Limb (tissue), 2 donors: Measurements from ENCODE around the gene ATP1B1.
"Not testable (repeated sequence)": the region's sequence is repeated elsewhere in the genome, so short reads cannot be mapped to it uniquely, and the experiment has no call there.

Source experiments
- DNase-seq, 2 donors: peaks; one replicate each; pipeline ENCODE4 v3.0.0-alpha.2; 2016; ENCODE audit errors: extremely low spot score in 2 of 2

ATP1B1 gene

DNA sequence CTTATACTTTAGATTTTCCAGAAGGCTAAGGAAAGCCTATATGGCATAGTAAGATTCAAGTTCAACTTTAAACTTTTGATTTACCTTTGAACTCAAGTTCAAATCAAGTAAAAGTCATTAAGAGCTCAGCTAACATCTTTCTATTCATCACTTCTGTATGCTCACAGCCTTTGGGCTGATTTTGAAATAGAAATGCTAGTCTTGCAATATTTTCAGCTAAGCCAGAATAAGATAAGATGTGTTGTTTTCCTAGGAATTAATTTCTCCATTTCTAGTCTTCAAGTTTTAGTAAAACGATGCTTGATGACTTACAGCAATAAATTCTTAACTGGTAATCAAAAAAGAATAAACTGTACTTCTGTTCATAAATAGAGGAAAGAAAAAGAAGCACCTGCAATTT lies 35.6 kb downstream of the ATP1B1 start:
- no peak for DNase-seq

DNA sequence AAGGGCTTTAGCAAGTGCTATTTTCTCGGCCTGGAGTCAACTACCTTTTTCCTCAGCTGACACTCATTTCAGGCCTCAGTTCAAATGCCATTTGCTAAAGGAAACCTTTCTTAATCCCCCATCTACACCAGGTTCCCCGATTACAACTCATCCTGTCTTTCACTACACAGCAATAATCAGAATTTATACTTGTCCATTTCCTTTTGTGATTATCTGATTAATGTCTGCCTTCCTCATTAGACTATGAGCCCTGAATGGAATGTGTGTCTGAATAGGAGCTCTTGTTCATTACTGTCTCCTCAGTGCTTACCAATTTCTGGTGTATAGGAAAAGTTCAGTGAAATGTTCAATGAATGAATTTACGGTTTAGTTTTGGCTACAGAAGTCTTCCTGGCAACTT lies 36.9 kb downstream of the ATP1B1 start:
- no peak for DNase-seq

DNA sequence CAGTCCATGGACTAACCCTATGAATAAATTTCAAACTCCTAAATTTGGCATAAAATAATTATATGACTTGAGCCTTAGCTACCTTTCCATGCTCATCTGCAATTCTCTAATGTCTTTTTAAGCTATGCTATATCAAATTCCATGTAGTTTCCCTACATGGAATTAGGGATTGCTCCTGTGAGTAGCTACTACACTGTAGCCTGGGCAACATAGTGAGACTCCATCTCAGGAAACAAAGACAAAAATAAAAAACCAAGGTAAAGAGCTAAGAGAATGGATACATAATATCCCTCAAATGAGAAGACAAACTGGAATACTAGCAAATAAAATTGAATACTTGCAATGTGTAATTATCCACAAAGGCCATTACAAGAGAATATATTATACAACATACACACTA lies 37.5 kb downstream of the ATP1B1 start:
- no peak for DNase-seq

DNA sequence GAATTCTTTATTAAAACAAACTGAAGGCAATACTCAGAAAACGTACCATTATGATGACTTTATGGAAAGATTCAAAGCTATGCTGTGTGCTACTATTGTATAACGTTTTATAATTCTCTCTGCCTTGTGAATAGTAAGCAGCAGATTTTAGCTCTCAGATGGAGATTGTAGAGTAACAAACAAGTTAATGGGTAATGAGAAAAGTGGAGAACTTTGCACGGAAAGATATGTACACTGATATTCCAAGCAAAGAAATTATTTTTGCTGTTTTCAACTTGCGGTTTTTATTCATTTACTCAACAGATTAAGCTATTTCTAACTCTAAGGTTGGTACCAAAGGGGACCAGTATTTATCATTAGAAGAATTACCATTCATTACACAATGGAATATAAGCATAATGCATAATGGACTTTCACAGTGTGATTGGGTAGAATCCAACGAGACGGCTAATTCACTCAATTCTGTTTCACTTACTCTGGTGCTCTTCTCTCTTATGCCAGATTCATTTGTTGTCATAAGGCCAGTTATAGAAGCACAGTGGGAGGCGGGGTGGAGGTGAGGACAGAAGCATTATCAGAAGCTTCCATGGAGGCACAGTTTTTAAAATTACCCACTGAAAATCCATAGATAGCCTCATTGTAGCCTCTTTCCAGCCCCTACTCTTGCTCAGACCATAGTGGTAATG lies 38.6 kb downstream of the ATP1B1 start:
- DNase-seq, result no peak

DNA sequence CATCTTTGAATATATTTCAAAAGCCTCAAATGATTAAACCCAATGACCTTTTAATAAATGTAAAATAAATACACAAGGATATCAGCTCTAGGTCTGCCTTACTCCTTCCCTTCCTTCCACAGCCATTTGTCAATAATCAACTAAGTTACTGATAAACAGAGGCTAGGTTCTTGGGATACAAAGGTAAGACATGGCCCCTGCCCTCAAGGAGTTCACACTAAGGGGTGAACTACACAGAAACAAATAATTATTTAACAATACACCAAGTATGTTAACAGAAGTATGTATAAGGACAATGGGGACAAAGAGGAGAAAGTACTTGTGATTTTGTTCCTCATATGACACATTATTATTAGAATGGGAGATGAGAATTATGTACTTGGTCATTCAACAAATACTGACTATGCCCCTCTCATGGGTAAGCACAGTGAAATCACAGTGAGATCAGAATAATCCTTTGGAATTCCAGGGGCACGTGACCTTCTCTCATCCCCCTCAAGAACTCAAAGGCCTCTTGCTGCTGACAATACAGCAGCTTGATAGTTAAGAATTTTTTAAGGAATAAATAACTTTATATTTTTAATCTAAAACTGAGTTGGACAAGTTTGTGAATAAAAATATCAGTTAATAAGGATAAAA lies 40.2 kb downstream of the ATP1B1 start:
- no peak for DNase-seq

DNA sequence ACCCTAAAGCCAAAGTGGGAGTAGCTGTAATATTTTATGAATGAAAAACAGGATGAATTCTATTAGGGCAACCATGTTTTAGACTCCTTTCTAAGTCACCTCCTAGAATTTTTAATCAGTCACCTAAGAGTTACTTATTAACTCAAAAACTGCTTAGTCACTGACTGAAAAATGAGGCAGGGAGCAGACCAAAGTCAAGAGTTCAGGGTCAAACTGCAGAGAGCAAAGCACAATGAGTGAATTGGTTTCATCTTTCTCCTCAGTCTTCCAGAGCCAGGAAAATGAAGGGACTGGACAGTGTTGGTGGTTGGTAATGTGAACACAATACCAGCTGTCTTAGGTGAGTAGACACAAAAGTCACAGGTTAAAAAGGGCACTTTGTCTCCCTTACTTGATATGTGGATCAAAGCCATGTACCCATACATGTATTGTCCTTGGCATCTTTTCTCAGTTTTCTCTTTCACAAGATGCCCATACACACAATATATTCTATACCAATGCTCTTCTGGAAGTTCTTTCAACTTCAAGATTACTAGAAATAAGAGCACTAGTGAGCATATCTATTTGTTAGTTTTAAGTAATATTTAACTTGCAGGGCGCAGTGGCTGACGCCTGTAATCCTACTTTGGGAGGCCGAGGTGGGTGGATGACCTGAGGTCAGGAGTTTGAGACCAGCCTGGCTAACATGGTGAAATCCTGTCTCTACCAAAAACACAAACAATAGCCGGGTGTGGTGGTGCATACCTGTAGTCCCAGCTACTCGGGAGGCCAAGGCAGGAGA lies 42.2 kb downstream of the ATP1B1 start:
- DNase-seq, result no peak

DNA sequence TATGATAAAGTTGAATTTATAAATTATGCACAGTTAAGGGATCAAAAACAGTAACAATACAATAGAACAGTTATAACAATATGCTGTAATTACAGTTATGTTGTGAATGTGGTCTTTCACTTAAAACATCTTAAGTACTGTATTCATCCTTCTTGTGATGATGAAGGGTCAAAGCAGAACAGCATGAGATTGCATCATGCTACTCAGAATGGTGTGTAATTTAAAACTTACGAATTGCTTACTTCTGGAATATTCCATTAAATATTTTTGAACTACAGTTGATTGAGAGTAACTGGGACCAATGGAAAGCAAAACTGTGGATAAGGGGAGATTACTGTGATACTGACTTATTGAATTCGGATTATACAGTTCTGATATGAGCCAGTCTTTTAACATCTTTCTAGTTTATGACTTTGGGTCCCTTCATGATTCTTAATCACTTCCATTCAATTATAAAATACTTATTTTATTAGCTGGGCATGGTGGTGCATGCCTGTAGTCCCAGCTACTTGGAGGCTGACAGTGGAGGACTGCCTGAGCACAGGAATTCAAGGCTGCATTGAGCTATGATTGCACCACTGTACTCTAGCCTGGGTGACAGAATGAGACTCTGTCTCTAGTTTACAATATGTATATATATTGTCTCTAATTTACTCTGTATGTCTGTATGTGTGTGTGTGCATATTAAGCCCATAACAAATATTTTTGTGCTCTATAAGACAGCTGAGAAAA lies 43.2 kb downstream of the ATP1B1 start:
- DNase-seq, result no peak

DNA sequence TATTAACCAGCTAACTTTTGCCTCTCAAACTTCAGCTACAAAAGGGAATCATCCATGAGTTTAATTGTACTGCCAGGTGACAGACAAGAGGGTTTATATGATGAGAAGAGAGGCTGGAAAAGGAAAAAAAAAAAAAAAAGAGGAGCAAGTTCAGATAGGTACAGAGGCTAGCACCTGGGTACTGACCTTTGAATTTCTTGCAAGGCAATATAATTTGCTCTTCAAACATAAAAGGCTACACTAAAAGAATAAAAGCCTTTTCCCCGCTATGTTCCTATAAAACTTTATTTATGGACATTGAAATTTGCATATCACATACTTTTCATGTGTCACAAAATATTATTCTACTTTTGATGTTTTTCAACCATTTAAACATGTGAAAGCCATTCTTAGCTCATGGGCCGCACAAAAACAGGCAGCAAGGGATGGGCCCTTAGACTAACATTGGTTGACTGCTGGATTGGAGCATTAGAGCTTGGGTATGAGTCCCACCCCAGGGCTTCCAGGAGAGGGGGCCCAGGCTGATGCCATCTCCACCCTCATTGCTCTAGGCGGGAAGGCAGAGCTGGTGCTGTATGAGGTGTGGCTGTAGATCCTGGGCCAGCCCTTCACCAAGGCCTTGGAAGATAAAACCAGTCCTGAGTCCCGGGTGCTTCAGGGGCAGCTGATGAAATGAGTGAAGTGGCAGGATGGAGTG lies 44.3 kb downstream of the ATP1B1 start:
- DNase-seq, result no peak

DNA sequence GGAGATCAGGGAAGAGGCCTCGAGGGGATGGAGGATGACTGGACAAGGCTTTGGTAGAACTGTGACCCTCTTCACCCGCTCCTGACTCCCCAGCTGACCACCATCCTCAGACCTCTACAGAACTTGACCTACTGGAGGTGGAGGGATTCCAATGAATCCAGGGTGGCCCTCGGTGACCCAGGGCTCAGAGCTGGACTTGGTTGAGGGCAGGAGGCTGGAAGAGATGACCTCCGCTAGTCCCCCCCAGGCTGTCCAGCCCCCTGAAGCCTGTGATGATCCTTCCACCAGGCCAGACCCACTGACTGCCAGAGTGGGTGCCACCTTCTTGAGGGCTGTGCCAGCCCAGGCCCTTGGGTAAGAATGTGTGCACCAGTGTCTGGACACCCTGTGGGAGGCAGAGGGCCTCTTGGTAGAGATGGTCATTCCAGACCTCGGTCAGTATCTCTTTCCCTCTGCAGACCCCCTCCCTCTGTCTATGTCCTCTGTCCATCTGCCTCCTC lies 44.9 kb downstream of the ATP1B1 start:
- DNase-seq, result no peak

DNA sequence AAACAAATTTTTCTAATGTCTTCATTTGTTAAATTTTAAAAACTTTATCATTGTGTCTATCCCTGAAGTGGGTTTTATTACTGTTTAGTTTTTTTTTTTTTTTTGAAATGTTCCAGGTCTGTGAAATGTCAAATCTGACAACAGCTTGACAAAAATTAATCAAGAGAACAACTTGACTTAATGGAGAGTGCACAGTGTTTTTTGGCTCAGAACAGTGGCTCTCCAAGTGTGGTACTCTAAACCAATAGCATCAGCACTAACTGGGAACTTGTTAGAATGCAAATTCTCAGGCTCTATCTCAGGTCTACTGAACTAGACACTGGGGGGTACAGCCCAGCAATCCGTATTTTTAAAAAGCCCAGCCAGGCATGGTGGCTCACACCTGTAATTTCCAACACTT lies 49.2 kb downstream of the ATP1B1 start:
- no peak for DNase-seq

DNA sequence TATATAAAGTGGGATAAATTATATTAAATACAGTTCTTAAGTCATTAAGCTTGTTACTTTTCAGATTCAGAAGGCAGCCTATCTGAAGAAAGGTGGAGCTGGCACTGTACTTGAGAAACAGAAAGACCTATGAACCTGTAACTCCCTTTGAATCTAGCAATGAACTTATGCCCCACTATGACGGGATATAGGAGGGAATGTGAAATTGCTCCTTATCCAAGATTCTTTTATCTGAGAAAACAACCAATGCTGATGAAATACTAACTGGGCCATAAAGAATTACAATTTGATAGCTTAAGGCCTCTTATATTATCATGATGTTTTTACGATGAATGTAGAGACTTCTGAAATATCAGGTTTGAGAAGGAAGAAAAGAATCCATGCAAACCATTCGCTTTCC lies 50.1 kb downstream of the ATP1B1 start:
- DNase-seq, result no peak

DNA sequence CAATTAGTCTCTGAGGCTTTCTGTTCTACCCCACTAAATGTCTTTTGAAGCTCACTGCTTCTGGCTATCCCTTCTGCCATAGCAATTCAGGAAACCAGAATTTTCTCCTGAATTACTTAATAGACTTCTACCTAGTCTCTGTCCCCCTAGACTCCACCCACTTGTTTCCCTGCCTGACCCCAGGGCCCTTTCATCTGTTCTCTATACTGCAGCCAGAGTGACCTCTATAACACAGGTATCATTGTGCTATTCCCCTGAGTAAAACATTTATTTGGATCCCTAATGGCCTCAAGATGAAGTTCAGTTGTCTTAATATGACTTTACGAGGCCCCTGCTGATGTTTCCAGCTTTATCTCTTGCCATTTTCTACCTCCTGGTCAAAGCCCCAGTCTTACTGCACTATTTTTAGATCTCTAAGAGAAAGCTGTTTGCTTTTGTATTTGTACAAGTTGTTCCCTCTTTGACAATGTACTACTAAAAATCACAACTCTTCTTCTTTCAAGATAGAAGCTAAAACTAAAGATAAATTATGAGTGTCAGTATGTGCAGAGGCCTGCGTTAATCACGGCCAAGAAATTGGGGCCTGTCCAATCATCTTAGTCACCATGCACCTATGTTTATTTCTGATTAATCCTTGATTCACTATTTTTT lies 54.5 kb downstream of the ATP1B1 start:
- no peak for DNase-seq

DNA sequence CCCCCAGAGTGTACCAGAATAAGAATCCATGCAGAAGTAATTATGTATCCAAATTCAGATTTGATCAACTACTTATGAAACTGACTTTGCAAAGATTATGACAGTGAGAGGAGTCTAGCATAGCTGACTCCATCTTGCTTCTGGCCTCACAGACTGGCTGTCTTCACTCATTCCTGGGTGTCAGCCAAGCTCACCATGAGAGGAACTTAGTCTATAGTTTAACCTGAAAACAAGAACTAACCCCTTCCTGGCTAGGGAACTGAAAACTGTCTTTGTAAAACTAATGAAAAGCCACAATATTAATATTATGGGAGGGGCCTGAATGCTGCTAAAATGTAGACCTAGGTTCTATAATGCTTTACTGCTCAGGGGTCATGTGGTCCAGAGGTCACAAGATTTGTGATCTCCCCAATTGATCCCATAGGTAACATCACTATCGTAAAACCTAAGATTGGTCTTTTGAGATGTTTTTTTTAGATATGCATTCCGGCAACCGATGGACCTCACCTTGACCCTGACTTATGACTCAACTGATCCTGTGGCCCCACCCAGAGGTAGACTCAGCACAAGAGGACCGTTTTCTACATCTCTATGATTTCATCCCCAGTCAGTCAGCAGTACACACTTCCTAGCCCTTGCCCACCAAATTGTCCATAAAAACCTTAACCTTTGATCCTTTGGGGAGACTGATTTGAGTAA lies 55.2 kb downstream of the ATP1B1 start:
- DNase-seq, result no peak

DNA sequence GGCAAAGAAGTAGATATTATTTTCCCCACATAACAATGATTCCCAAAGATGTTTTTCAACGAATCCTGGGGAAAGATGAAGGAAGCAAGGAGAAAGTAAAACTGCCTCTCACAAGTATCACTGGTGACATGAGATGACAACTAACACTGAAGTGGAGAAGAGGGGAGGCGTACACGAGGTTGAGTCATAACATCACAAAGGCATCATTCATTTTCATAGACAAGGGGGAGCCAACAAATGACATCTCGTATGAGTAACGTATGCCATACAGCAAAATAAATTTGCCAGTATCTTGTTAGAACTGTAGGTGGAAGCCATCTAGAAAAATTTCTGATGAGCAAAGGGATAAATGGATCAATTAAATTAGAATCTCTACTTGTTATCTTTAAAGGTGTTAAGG lies 56.6 kb downstream of the ATP1B1 start:
- DNase-seq, result no peak

DNA sequence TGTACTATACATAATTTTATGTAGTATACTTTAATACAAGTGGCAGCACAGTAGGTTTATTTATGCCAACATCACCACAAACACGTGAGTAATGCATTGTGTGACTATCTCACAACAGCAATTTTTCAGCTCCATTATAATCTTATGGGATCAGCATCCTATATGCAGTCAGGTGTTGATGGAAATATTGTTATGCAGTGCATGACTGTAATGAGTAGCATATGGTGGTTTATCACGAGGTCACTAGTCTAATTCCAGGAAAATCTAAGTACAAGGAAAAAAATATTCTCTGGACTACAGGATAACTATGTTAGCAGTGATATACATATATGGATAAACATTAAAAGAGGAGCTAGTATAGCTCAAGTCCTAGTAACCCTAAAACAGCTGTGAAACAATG lies 69.0 kb downstream of the ATP1B1 start:
- peak in 1 of 2 donors; percentile 17 for DNase-seq

DNA sequence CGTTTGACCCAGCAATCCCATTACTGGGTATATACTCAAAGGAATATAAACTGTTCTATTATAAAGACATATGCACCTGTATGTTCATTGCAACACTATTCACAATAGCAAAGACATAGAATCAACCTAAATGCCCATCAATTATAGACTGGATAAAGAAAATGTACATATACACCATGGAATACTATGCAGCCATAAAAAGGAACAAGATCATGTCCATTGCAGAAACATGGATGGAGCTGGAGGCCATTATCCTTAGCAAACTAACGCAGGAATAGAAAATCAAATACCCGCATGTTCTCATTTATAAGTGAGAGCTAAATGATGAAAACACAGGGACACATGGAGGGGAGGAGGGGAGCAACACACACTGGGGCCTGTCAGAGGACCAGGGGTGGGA lies 72.9 kb downstream of the ATP1B1 start:
- not testable (repeated sequence) for DNase-seq

DNA sequence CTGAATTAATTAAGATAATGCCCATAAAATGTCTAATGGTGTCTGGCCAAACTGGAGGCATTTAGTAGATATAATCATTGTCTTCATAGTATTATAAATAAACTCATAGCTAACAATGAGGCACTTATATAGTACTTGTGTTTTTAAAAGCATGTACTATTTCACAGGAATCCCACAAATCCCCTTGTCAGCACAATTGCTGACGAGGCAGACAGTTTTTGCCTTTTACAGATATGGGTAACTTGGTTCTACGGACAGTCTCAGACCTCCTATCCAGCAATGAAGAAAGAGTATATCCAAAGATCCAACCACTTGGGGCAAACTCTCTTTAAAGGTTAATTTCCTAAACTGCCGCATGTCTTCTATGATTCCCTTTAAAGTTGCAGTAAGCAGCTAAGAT lies 73.7 kb downstream of the ATP1B1 start:
- DNase-seq, result no peak
